ENCODE data around the gene DPEP1.

The DPEP1 gene

GRCh38 chr16:89599902-89600301 is 13.5 kb upstream of the DPEP1 start:
- DNase-seq: no peak

DNA sequence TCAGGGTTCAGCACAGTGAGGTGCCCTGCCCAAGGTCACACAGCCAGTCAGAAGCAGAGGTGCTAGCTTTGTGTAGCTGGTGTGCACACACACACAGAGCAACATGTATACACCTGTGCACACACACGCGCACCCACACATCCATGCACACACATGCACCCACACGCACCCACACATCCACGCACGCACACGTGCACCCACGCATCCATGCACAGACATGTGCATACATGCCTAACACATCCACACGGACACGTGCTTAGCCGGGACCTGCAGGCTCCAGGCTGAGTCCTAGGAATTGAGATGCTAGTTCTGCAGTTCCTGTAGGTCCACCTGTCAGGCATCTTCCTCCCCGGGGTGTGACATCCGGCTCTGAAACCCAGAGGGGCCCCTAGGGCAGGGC is 13.0 kb upstream of the DPEP1 start:
- no peak for DNase-seq

- DNase-seq: no peak
Measured at GRCh38 chr16:89600956-89601355, 12.5 kb upstream of the DPEP1 start.

DNA sequence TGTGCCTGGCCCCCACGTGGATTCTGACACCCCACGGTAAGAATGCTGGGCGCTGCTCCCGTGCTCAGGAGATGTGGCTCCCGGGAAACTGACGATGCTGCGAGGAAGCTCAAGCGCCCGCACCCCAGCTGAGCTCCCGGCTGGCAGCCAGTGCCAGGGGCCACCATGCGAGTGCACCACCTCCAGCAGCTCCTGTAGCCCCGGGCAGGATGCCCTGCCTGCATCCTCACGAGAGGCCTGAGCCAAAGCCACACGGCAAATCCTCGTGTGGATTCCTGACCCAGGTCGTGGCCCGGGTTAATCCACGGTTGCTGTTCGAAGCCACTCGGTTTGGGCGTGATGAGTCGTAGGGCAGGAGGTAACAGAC is 11.6 kb upstream of the DPEP1 start:
- DNase-seq: no peak

GRCh38 chr16:89602273-89602951 is 11.0 kb upstream of the DPEP1 start:
- DNase-seq: peak in 3 of 6 experiments; percentile 14 to 31 (median 26)

DNA sequence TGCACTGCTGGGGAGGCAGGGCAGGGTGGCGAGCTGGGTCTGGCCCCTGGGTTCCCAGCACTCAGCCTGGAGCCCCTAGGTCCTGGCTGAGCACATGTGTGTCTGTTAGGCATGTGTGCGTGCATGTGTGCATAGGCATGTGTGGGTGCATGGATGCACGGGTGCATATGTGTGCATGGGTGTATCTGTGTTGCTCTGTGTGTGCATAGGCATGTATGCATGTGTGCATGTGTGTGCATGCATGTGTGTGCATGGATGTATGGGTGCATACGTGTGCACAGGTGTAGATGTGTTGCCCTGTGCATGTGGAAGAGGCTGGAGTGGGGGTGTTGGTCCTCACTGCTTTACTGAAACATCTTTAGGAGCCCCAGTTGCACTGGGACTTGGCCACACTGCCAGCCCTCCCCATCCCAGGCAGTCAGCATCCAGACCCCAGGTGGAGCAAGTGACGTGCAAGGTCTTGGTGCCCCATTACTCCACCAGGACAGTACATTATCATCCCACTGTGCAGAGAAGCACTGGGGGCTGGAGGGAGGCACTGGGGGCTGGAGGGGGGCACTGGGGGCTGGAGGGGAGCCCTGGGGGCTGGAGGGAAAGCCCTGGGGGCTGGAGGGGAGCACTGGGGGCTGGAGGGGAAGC is 10.4 kb upstream of the DPEP1 start:
- no peak for DNase-seq

- no peak for DNase-seq
Measured at GRCh38 chr16:89604764-89605163, 8.7 kb upstream of the DPEP1 start.

DNA sequence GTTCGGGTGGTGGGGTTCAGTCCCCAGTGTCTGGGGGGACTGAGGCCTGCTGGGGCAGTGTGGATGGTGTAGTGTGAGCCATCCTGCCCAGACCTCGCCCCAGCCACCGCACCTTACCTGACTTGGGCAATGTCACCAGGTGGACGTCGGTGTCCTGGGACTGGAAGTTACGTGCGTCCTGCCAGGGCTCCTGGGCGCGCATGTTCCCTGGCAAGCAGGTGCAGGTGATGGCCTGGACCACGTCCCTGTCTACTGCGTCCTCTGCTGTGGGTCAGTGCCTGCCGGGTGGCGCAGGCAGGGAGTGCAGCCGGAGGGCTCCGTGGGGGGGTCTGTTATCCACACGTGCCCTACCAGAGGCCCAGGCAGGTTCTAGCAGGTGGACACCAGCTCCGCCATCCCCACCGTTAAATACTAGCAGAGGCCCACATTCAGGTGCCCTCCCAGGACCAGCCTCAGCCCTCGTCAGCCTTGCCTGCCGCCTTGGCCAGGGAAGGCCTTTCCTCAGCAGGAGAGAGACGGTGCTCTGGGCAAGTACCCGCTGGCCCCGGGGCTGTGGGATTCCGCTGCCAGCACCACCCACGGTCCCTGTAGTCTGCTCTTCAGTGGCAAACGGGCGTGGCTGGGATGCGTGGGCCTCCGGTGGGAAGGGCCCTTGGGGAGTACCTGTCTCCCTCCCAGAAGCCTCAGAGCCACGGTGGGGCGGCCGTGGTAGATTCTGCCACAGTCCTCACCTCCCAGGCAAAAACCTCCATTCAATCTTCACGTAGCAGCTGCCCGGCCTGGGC is 8.1 kb upstream of the DPEP1 start:
- DNase-seq: no peak

GRCh38 chr16:89606006-89606405 is 7.4 kb upstream of the DPEP1 start:
- DNase-seq: no peak

DNA sequence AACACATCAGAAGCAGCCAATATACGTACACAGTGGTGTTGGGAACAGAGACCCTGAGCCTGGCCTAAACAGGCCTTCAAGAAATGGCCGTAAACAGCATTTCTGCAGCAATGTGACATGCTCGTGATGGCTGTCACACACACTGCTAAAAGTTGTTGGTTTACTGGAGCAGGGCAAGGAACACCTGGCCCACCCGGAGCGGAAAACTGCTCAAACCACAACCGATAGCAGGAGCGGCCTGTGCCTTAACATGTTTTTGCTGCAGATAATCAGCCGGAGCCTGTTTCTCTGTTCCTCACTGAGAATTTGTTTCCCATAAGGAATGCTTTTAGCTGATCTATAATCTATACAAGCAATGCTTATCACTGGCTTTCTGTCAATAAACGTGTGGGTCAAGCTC is 6.0 kb upstream of the DPEP1 start:
- DNase-seq: no peak

- DNase-seq: no peak
Measured at GRCh38 chr16:89607937-89608740, 5.3 kb upstream of the DPEP1 start.

DNA sequence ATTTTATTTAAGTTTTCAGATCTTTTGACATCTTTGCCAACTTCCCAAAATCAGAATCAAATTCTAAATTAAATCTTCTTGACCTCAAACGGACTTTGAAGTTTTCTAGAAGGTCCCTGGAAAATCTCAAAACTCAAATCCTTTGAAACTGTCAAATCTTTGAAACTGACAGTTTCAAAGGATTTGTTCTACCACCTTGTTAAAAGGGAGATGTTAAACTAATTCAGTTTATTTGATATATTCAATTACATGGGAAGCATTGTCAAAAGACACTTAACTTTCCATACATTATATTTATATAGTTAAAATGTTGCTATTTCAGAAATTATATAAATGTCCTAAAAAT is 3.4 kb upstream of the DPEP1 start:
- DNase-seq: no peak

DNA sequence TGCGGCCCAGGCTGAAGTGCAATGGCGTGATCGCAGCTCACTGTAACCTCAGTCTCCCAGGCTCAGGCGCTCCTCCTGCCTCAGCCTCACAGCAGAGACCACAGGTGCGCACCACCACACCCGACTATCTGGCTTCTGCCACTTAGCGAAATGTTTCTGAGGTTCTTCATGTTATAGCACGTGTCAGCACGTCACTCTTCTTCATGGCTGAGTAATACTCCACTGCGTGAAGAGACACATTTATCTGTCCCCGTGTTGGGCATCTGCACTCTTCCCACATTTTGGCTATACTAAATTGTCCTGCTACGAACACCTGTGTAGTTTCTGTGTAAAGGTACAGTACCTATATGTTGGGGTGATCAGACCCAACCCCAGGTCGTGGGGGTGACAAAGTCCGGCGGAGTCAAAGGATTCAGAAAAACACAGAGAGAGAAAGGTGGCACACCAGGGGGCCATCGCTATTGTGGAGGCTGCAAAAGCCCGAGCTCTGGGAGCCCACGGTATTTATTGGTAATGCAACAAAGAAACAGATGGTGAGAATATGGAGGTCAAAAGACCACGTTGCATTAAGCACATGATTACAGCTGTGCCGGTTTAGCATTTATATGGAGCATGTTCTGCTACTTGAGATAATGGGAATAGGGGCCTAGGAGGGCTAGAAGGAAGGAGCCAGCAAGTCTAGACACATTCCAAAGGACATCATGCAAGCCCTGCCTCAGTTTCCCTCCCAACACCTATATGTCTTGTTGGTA is 851 bp upstream of the DPEP1 start:
- no peak for DNase-seq

DNA sequence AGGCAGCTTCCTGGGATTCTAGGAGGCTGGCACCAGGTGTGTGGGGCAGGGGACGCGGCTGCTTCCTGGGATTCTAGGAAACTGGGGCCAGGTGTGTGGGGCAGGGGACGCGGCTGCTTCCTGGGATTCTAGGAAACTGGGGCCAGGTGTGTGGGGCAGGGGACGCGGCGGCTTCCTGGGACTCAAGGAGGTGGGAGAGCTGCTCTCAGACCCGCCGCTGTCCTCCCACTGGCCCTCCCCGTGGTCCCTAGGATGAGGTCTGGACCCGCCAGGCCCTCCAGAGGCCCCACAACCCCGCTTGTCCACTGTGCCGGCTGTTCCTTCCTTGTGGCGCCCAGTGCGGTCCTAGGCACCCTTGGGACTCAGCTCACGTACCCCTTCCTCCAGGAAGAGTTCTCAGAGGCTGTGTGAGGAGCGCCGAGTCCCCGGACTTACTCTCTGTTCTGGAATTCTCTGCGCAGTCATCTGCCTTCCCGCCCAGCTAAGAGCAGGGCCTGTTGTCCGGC is 565 bp downstream of the DPEP1 start:
- DNase-seq: no peak

DNA sequence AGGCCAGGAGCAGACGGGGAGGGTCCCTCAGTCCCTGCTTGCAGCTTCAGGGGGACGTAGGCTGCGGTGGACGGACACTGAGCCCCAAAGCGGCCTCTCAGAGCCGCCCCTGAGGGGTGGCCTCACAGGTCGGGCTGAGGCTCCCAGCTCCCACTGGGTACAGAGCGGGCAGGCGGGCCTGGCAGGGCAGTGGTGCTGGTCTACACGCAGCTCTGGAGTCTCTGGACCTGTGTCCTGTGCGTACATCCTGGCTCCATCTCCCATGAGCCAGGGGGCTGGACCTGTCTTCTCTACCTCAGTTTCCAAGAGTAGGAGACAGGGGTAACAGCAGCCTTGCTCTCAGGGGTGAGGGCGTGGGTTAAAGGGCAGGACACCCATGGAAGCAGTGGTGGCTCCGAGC is 1.7 kb downstream of the DPEP1 start:
- DNase-seq: no peak

- peak in 2 of 6 experiments; percentile 52 to 63 for DNase-seq
Measured at GRCh38 chr16:89615596-89616090, 2.2 kb downstream of the DPEP1 start.

DNA sequence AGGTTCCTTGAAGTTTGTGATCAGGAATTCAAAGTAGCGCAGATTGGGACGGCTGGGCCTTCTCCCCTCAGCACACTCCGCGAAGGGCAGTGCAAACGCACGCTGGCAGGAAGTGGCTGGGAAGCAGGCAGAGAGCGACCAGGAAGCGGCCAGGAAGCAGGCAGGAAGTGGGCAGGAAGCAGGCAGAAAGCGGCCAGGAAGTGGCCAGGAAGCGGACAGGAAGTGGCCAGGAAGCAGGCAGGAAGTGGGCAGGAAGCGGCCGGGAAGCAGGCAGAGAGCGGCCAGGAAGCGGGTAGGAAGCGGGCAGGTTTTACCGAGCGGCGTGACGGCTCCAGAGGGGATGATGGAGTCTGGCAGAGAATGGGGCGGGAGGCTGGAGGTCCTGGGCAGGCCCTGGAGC is 3.2 kb downstream of the DPEP1 start:
- peak in 3 of 6 experiments; percentile 31 to 51 (median 36) for DNase-seq

- peak in 2 of 6 experiments; percentile 20 to 45 for DNase-seq
Measured at GRCh38 chr16:89617036-89617435, 3.6 kb downstream of the DPEP1 start.

DNA sequence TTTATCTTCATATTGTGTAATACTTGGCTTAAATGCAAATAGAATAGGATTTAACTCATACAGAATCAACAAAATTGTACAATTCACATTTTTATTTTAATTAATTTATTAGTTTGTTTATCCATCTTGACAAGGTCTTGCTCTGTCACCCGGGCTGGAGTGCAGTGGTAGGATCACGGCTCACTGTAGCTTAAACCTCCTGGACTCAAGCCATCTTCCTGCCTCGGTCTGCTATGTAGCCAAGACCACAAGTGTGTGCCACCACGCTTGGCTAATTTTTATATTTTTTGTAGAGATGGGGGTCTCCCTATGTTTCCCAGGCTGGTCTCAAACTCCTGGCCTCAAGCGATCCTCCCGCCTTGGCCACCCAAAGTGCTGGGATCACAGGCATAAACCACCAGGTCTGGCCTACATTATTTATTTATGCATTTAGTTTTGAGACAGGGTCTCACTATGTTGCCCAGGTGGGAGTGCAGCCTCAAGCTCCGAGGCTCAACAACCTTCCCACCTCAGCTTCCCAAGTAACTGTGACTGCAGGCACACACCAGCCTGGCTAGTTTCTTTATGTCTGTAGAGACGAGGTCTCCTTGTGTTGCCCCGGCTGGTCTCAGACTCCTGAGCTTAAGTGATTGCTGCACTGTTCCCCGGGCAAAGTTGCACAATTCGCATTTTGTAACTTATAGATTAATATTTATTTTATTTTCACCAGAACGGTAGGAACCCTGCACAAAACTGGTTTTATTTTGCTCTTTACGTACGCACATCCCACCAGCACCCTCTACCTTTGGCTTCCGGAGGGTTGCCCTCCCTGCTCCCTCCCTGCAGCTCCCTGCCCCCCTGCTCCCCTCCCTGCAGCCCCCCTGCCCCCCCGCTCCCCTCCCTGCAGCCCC is 4.9 kb downstream of the DPEP1 start:
- DNase-seq: no peak

- DNase-seq: no peak
Measured at GRCh38 chr16:89619840-89620239, 6.4 kb downstream of the DPEP1 start.

GRCh38 chr16:89620406-89620841 is 7.0 kb downstream of the DPEP1 start:
- no peak for DNase-seq

Measured in stimulated activated naive CD4-positive, alpha-beta T cell (primary cell).